HG03558 (cell line): ENCODE data around the gene STARD9.
"Not testable (repeated sequence)": the region's sequence is repeated elsewhere in the genome, so short reads cannot be mapped to it uniquely, and the experiment has no call there.

Experiments used
- ATAC-seq: cut with Tn5 transposase; IDR thresholded peaks from one replicate; pipeline ENCODE4 v1.9.1; 2021; ENCODE audit warnings: moderate number of reproducible peaks; ENCODE audit not compliant: unreplicated experiment; ENCODE audit errors: extremely low read depth

The STARD9 gene

DNA sequence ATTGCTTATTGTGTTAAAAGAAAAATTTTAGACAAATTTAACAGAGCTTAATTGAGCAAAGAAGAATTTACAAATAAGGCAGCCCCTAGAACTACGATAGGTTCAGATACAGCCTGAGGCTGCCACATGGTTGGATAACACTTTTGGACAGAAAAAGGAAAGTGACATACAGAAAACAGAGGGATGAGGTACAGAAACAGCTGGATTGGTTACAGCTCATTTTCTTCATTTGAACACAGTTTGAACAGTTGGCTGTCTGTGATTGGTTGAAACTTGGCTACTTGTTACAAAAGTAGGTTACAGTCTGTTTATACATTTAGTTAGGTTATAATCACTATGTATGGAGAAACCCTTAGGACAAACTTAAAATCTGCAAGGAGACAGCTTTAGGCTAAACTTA, 46.0 kb downstream of the STARD9 start:
- no peak for ATAC-seq

DNA sequence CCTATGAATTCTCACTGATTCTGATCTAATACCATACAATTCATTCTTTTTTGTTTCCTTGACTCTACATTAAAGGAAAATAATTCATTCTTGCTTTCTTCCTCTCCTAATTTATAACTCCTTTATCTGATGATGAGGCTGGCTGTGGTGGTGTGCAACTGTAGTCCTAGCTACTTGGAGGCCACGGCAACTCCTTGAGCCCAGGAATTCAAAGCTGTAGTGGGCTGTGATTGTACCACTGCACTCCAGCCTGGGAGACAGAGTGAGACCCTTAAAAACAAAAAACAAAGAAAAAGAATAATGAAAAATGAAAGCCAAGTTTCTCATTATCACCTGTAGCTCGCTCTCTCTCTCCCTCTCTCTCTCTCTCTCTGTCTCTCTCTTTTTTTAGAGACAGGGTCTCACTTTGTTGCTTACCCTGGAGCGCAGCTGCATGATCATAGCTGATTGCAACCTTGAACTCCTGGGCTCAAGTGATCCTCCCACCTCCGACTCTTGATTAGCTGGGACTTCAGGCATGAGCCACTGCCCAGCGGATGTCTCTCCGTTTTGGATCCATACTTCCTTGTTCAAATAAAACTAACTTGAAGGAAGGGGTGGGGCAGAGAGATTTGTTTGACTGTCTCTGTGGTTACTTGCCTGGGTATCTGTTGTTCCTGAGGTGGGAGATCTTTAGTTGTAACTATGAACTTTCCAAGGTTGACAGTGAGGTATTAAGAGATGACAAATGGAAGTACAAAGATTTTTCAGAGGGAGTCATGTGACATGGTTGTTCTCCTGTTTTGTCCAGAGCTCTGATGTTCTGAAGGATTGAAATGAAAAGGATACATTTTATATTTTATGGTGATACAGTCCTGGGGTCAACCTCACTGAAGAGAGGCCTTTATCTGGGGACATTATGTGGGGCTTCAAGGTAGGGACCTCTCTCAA, 46.9 kb downstream of the STARD9 start:
- ATAC-seq: no peak

DNA sequence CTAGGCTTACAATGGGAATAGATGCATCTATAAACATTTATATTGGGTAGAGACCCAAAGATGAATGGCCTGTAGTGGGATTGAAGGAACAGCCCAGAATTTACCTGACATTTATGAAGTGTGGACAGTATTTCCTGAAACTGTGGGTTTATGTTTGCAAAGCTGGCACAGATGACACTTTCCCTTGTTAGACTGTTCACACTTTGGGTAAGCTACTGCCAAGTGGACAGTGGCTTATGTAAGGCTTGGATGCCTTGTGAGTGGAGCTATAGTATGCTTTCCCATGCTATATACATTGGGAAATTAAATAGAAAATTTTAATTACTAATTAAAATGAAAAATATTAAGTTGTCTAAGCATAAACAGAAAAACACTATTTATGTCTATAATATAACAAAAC, 48.5 kb downstream of the STARD9 start:
- no peak for ATAC-seq

DNA sequence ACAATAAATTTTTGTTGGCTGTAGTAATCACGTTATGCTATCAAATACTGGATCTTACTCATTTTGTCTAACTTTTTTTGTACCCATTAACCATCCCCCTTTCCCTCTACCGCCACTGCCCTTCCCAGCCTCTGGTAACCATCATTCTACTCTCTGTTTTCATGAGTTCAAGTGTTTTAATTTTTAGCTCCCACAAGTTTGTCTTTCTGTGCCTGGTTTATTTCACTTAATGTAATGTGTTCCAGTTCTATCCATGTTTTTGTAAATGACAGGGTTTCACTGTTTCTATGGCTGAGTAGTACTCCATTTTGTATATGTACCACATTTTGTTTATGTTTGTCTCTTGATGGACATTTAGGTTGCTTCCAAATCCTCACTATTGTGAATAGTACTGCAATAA, 52.1 kb downstream of the STARD9 start:
- no peak for ATAC-seq

DNA sequence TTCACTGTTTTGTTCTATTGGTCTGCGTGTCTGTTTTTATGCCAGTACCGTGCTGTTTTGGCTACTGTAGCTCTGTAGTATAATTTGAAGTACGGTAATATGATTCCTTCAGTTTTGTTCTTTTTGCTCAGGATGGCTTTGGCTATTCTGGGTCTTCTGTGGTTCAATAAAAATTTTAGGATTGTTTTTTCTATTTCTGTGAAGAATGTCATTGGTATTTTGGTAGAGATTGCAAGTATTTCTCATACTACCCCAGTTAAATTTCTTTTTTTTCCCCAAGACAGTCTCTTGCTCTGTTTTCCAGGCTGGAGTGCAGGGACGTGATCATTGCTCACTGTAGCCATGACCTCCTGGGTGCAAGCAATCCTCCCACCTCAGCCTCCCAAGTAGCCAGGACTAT, 53.4 kb downstream of the STARD9 start:
- no peak for ATAC-seq

DNA sequence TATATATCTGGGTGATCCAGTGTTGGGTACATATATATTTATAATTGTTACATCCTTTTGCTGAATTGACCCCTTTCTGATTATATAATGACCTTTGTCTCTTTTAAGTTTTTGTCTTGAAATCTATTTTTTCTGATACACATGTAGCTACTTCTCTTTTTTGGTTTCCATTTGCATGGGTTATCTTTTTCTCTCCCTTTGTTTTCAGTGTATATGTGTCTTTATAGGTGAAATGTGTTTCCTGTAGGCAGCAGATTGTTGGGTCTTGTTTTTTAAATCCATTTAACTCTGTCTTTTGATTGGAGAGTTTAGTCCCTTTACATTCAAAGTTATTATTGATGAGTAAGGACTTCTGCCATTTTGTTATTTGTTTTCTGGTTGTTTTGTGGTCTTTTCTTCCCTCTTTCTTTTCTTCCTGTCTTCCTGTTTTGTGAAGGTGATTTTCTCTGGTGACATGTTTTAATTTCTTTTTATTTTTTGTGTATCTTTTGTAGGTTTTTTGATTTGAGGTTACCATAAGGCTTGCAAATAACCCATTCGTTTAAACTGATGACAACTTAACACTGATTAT, 56.8 kb downstream of the STARD9 start:
- no peak for ATAC-seq

DNA sequence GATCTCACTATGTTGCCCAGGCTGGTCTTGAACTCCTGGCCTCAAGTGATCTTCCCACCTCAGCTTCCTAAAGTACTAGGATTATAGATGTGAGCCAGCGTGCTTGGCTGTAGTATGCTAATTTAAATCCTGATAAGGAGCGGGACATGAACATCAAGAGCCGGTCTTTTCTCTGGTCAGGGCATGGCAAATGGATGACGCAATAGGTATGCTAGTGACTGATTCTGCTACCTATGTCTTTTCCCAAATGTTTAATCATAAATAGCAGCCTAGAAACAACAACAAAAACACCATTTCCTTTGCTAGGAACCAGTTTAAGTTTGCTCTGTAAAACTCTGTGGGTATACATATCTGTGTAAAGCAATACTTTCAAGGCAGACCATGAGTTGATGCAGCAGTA, 64.7 kb downstream of the STARD9 start:
- no peak for ATAC-seq

DNA sequence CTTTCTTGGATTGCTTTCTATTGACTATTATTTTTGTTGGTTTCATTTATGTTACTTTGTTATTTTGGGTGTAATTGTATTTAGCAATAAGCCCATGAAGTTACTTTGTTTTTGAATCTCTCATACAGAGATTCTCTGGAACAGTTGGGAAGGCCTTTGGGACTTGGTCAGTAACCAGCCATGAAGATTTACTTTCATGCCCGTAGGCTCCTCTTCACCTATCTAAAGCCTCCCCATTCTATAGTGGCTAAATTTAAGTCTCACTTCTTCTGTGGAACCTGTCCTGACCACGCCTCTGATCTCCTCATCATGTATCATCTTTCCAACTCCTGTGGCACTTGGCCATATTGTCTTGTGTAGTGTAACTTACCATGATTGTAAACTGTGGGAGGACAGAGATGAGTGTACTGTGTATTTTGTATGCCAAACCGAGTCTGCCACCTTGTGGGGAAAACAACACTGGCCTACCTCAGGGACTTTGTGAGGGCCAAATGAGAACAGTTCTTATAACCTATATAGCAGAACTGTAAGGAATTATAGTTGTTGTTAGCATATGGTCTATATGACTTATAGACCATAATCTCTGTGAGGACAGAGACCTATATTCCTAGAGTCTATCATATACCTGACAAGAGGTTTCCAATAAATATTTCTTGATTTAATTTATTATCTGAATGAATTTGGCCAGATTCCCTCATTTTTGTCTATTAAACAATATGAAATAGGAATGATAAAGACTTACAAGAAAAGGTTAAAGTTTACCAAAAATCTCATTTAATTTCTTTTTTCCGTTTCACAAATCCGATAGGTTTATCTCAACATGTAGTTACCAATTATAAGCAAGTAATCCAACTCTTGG, 75.0 kb downstream of the STARD9 start:
- no peak for ATAC-seq

DNA sequence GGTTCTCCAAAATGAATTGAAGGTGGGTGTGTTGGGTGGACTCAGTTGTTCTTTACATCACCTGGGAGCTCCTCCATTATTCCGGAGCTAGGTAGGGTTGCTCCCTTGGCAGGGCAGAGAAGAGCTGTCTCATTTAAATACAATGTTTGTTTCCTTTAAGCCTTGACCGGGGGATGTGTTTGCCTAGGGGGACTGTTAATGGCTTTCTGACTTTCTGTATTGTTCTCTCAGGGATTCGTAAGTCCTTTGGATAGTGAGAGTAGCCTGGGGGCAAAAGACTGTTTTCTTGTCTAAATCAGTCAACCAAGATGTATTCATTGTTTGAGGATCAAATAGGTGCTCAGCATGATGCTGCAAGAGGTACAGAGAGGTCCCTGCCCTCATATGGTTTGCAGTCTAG, 90.4 kb downstream of the STARD9 start:
- no peak for ATAC-seq

DNA sequence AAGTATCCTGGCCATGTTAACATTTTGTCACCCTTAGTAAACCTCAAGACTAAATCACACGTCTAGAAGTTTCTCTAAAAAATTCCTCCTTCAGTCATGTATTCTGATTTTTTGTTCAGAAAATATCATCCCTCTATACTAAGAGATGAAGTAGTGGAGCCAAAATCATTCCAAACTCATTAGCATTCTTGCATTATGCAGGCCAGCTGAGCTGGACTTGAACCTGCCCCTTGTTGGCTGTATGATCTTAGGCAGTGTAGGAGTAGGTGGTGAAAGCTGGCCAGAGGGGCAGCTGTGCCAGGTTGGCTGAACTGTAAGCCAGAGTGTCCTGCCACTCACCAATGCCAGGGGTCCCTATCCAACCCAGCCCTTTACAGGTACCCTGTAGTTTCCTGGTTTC, 92.4 kb downstream of the STARD9 start:
- no peak for ATAC-seq

DNA sequence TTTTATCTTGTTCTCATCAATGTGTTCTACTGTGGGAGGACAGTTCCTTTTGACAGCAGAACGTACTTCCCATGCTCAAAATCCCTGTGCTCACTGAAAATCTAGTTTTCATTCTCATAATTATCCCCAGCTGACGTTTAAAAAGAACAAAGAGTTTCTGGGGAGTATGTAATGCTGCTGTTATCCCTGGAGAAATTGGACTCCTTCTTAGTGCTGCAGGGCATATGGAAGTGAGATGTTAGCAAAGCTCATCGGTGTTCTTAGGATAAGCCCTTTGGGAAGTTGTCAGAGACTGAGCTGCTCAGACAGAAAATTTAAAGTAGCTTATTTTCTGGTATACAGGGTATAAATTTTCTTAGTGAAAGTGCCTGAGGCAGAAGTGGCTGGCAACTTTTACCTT, 95.0 kb downstream of the STARD9 start:
- no peak for ATAC-seq

DNA sequence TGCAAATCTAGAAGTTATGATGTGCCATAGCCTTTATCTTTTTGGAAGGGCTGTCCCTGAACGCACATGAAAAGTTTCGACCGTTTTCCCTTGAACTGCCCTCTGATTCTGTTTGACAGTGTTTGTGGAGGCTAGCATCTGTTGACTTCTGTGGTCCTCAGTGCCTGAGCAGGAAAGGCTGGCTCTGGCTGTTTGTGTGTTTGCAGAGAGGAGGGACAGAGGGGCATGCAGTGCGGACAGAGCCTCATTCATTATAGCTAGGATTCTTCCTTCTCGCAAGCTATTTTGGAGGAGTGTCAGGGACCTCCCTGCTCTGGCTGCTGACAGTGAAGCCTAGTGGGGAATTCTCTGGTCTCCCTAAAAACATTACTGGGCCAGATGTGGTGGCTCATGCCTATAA, 97.0 kb downstream of the STARD9 start:
- ATAC-seq: no peak

DNA sequence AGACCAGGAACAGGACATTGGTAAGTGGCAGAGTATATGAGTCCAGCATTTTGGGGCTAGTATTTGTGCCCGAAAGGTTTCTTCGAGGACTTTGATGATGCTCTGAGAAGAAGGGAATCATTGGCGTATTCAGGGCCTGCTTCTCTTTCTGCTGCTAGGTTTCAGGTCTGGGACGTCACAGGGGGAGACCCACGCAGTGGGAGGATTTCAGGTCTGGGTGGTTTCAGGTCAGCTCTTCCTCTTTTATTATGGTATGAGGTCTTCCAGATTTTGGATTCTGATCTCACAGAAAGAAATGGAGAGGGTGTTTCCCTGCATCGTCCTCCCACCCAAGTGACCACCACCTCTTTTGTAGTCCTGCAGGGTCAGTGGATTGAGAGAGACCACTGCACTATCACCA, 99.1 kb downstream of the STARD9 start:
- no peak for ATAC-seq

DNA sequence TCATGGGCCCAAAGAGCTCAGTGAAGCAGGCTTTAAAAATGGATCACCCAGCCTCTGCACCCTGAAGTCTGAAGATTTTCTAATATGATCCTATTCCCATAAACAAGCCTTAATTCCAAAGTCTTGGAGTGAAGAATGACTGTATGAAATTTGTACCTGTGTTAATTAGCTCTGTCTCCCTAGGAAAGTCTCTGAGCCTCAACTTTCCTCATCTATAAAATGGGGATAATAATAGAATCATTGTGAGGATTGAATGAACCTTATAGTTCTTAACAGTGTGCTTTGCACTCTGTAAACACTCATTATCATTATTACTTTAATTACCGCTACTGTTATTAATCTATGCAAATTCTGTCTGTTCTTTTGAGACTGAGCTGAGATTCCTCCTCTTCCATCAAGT, 99.6 kb downstream of the STARD9 start:
- no peak for ATAC-seq

DNA sequence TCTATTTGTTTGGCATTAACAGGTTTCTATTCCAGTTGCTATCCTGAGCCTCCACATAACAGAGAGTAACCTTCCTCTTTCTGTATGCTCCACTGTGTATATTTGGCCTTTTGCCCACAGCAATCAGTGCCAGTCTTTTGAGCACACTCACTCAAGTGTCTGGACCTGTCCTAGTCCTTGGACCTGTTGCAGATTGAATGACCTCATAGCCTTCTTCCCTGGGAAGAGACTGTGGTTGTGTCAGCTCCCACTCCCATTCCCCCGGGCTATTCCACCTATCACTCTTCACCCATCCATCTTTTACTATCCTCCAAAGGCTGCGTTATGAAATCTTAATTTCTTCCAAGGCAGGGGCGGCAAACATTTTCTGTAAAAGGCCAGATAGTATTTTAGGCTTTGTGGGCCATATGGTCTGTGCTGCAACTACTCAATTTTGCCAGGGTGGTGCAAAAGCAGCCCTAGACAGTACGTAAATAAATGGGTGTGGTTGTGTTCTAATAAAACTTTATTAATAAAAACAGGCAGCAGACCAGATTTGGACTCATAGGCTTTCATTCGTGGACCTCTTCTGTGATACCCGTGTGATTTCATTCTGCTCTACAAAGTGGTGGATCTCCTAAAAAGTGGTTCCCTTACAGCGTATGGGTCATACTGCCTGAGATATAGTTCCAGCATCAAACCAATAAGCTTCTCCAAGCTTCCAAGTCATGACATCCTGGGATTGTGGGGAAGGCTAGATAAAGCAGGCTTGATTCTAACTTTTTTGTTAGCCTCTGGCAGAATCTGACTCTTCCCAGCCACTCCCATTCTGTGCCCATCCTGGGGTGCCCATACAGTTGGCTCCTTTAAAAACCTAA, 104.1 kb downstream of the STARD9 start:
- no peak for ATAC-seq

DNA sequence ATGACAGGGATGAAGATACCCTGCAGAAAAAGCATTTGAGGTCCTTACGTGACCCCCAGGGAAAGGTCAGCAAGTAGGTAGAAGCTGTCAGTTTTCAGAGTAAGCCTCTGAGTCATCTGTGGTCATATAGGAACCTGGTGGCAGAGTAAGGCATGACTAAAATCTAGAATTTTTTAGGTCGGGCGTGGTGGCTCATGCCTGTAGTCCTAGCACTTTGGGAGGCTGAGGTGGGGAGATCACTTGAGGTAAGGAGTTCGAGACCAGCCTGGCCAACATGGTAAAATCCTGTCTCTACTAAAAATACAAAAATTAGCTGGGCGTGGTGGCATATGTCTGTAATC, 104.7 kb downstream of the STARD9 start:
- ATAC-seq: not testable (repeated sequence)

DNA sequence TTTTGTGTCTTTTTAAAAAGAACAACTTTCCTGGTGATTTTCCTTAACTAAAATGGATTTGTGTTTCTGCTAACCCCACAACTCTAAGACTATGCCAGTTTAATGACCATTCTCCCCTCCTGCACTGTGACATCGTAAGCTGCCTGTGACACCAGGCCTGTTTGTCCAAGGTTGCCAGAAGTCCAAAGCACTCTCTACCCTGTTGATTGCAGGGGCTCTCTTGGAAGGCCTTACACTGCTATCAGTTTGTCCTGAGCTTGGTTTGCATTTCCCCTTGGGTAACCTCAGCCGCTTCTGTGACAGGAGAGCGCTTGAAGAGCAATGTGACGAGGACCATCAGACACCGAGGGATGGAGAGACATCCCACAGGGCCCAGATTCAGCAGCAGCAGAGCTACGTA, 105.7 kb downstream of the STARD9 start:
- no peak for ATAC-seq

DNA sequence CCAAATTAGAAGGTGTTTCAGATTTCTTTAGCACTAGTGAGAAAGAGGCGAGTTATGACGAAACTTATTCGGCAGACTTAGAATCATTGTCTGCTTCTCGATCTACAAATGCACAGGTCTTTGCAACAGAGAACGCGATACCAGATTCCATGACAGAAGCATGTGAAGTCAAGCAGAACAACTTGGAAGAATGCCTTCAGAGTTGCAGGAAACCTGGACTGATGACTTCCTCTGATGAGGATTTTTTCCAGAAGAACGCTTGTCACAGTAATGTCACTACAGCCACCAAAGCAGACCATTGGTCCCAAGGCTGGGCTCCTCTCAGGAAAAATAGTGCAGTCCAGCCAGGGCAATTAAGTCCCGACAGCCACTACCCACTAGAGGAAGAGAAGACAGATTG, 110.9 kb downstream of the STARD9 start:
- no peak for ATAC-seq

DNA sequence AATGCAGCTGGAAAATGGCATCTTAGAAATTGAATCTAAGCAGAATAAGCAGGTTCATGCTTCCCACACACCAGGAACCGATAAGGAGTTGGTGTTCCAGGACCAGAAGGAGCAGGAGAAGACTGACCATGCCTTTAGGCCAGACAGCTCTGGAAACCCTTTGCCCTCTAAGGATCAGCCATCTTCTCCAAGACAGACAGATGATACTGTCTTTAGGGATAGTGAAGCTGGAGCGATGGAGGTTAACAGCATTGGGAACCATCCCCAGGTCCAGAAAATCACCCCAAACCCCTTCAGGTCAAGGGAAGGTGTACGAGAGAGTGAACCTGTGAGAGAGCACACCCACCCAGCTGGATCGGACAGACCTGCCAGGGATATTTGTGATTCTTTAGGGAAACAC, 112.3 kb downstream of the STARD9 start:
- no peak for ATAC-seq

DNA sequence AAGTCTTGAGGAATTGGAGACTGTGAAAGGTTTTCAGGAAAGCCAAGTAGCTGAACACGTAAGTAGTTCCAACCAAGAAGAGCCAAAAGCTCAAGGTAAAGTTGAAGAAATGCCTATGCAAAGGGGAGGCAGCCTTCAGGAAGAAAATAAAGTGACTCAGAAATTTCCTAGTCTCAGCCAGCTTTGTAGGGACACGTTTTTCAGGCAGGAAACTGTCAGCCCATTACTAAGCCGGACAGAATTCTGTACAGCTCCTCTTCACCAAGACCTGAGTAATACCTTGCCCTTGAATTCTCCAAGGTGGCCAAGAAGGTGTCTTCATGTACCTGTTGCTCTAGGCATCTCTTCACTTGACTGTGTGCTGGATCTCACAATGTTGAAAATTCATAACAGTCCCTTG, 112.9 kb downstream of the STARD9 start:
- no peak for ATAC-seq
